Measurements from ENCODE around the gene RLF. TPM values are rescaled to one million over a fixed set of nuclear protein-coding genes. Genes with fewer than 3 reads are reported as not detected.

RLF gene
- total and polyA plus RNA-seq, 4 donors: 1.7 to 13.4 (median 6.3) TPM

GRCh38 chr1:40245686-40246085, 84.5 kb downstream of the RLF start:
- Histone ChIP-seq H3K36me3 (ENCODE audit: control insufficient read depth in 4 of 4, insufficient read depth in 3 of 4, low read depth in 1 of 4, low read length in 3 of 4) (no peaks in the 10 kb centered on the region), H3K9me3 (ENCODE audit: control insufficient read depth in 4 of 4, low read length in 3 of 4) (no peaks in the 10 kb centered on the region), H3K9ac (ENCODE audit: low read depth in 1 of 2, low read length in 2 of 2) (no peak overlapping the region), H3K4me3 (ENCODE audit: low read depth in 1 of 3, low read length in 3 of 3) (no peak overlapping the region), H3K27me3 (ENCODE audit: control insufficient read depth in 4 of 4, insufficient read depth in 4 of 4, low read length in 3 of 4) (no peaks in the 10 kb centered on the region), H3K27ac (ENCODE audit: low read depth in 1 of 2, low read length in 2 of 2) (no peak overlapping the region), H3K4me1 (ENCODE audit: control insufficient read depth in 4 of 4, insufficient read depth in 4 of 4, low read length in 3 of 4) (no peaks in the 10 kb centered on the region)
- no peak for TF ChIP-seq RXRA (IDR thresholded peaks at IDR 0.05)
- TF ChIP-seq FOXA1 (IDR thresholded peaks at IDR 0.05): no peak
- TF ChIP-seq EGR1 (IDR thresholded peaks at IDR 0.05; ENCODE audit: low read depth in 2 of 2): no peak
- TF ChIP-seq, protein P1, sequence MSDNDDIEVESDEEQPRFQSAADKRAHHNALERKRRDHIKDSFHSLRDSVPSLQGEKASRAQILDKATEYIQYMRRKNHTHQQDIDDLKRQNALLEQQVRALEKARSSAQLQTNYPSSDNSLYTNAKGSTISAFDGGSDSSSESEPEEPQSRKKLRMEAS (IDR thresholded peaks at IDR 0.05): no peak
- TF ChIP-seq HNF4A (conservative IDR thresholded peaks at IDR 0.05): no peak
- no peak for TF ChIP-seq RAD21 (IDR thresholded peaks at IDR 0.05)
- no peak for TF ChIP-seq FOXA2 (IDR thresholded peaks at IDR 0.05)
- no peak for TF ChIP-seq ZBTB33 (IDR thresholded peaks at IDR 0.05)
- no peak for TF ChIP-seq HNF4G (IDR thresholded peaks at IDR 0.05)
- TF ChIP-seq JUND (IDR thresholded peaks at IDR 0.05): no peak
- no peak for TF ChIP-seq TAF1 (conservative IDR thresholded peaks at IDR 0.05)
- TF ChIP-seq, protein P2, sequence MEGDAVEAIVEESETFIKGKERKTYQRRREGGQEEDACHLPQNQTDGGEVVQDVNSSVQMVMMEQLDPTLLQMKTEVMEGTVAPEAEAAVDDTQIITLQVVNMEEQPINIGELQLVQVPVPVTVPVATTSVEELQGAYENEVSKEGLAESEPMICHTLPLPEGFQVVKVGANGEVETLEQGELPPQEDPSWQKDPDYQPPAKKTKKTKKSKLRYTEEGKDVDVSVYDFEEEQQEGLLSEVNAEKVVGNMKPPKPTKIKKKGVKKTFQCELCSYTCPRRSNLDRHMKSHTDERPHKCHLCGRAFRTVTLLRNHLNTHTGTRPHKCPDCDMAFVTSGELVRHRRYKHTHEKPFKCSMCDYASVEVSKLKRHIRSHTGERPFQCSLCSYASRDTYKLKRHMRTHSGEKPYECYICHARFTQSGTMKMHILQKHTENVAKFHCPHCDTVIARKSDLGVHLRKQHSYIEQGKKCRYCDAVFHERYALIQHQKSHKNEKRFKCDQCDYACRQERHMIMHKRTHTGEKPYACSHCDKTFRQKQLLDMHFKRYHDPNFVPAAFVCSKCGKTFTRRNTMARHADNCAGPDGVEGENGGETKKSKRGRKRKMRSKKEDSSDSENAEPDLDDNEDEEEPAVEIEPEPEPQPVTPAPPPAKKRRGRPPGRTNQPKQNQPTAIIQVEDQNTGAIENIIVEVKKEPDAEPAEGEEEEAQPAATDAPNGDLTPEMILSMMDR (IDR thresholded peaks at IDR 0.05; ENCODE audit: low read depth, low read length, missing input control): no peak
- no peak for TF ChIP-seq NR2F2 (IDR thresholded peaks at IDR 0.05)
- no peak for TF ChIP-seq GABPA (IDR thresholded peaks at IDR 0.05 in 1 of 2, conservative IDR thresholded peaks at IDR 0.05 in 1 of 2)
- TF ChIP-seq REST (IDR thresholded peaks at IDR 0.05): no peak
- 89% methylated on average over 3 of the region's 3 CpGs for WGBS
- DNase-seq (ENCODE audit: low spot score): no peak

GRCh38 chr1:40247655-40248054, 86.5 kb downstream of the RLF start, which contains the start of gene TMCO2:
TSS of gene TMCO2 (plus strand) at chr1:40247937. CDS start at chr1:40247994, 57 bp downstream.
- H3K27ac ChIP-seq (ENCODE audit: low read depth in 1 of 2, low read length in 2 of 2): no peak within 1 kb of the TSS
- H3K9me3 ChIP-seq (ENCODE audit: control insufficient read depth in 4 of 4, low read length in 3 of 4): no peaks in the 10 kb centered on the region
- WGBS: 31% methylated on average over 1 of the region's 1 CpG
- H3K4me1 ChIP-seq (ENCODE audit: control insufficient read depth in 4 of 4, insufficient read depth in 4 of 4, low read length in 3 of 4): no peaks in the 10 kb centered on the region
- H3K36me3 ChIP-seq (ENCODE audit: control insufficient read depth in 4 of 4, insufficient read depth in 3 of 4, low read depth in 1 of 4, low read length in 3 of 4): no peaks in the 10 kb centered on the region
- no peak within 1 kb of the TSS for H3K4me3 ChIP-seq (ENCODE audit: low read depth in 1 of 3, low read length in 3 of 3)
- no peak within 1 kb of the TSS for H3K9ac ChIP-seq (ENCODE audit: low read depth in 1 of 2, low read length in 2 of 2)
- no peaks in the 10 kb centered on the region for H3K27me3 ChIP-seq (ENCODE audit: control insufficient read depth in 4 of 4, insufficient read depth in 4 of 4, low read length in 3 of 4)
- no peak for DNase-seq (ENCODE audit: low spot score)
- TF ChIP-seq SP1 (IDR thresholded peaks at IDR 0.05) (peak; percentile 24), HNF4A (conservative IDR thresholded peaks at IDR 0.05) (peak; percentile 14 to 55), FOXA1 (IDR thresholded peaks at IDR 0.05) (no peak), ATF3 (IDR thresholded peaks at IDR 0.05) (no peak), YY1 (IDR thresholded peaks at IDR 0.05) (no peak), HNF4G (IDR thresholded peaks at IDR 0.05) (no peak), EGR1 (IDR thresholded peaks at IDR 0.05; ENCODE audit: low read depth in 2 of 2) (no peak), RXRA (IDR thresholded peaks at IDR 0.05) (no peak), TAF1 (conservative IDR thresholded peaks at IDR 0.05) (no peak), RAD21 (IDR thresholded peaks at IDR 0.05) (no peak), REST (IDR thresholded peaks at IDR 0.05) (no peak)
- TF ChIP-seq, protein P1 (IDR thresholded peaks at IDR 0.05): no peak
- TF ChIP-seq, protein P2 (IDR thresholded peaks at IDR 0.05; ENCODE audit: low read depth, low read length, missing input control): no peak

All from liver (tissue), 9 donors.